HL-60 (cell line): ENCODE data around the gene SULT1B1.

Experiments
- DNase-seq, 2 experiments: peaks; one replicate each; pipeline ENCODE4 v3.0.0-alpha.2; 2010 to 2020; ENCODE audit warnings: low read depth in 1 of 2, low spot score in 1 of 2
- H3K27ac ChIP-seq: fragments of 250-450 bp; sonication (Bioruptor Pico); replicated peaks from 2 replicates; pipeline ENCODE4 v1.5.1; 2020; ENCODE audit warnings: mild to moderate bottlenecking, moderate library complexity
- H3K27me3 ChIP-seq: fragments of 250-450 bp; sonication (Bioruptor Pico); 2 replicates; pipeline ENCODE4 v1.5.1; 2021; ENCODE audit warnings: mild to moderate bottlenecking, moderate library complexity; ENCODE audit not compliant: insufficient read depth, poor library complexity, severe bottlenecking
- H3K4me3 ChIP-seq: replicated peaks from 2 replicates; pipeline ENCODE4 v1.5.1; 2011; ENCODE audit warnings: mild to moderate bottlenecking, control low read depth, low read length; ENCODE audit not compliant: insufficient read depth
- CTCF ChIP-seq: IDR thresholded peaks from one replicate; pipeline ENCODE4 v1.5.1; 2011; ENCODE audit warnings: low read length, control low read depth, inconsistent platforms; ENCODE audit not compliant: insufficient read depth
- GABPA ChIP-seq: IDR thresholded peaks from 2 replicates; pipeline ENCODE4 v1.6.1; 2012; ENCODE audit warnings: low read depth
- POLR2AphosphoS5 ChIP-seq: IDR thresholded peaks from 2 replicates; pipeline ENCODE4 v1.6.1; 2012; ENCODE audit warnings: low read depth
- REST ChIP-seq: IDR thresholded peaks from 2 replicates; pipeline ENCODE4 v1.6.1; 2012; ENCODE audit warnings: low read depth; ENCODE audit not compliant: insufficient replicate concordance
- SPI1 ChIP-seq: IDR thresholded peaks from 2 replicates; pipeline ENCODE4 v1.6.1; 2012; ENCODE audit warnings: low read depth, mild to moderate bottlenecking, borderline replicate concordance

Gene SULT1B1

GRCh38 chr4:69785211-69785831 lies 24.9 kb upstream of the SULT1B1 start:
- H3K27ac ChIP-seq: no peak overlapping the region
- no peak for DNase-seq

GRCh38 chr4:69782651-69783310 lies 22.4 kb upstream of the SULT1B1 start:
- Histone ChIP-seq H3K4me3 (no peak overlapping the region), H3K27ac (no peak overlapping the region), H3K27me3 (no peaks in the 10 kb centered on the region)
- no peak for DNase-seq
- TF ChIP-seq SPI1 (no peak), POLR2AphosphoS5 (no peak), CTCF (no peak), REST (no peak)

More at GRCh38 chr4:69785211-69785831, 24.9 kb upstream of the SULT1B1 start:
- no peak for TF ChIP-seq REST
- no peak for TF ChIP-seq SPI1
- TF ChIP-seq POLR2AphosphoS5: no peak
- TF ChIP-seq CTCF: no peak
- no peak for TF ChIP-seq GABPA
- Histone ChIP-seq H3K4me3 (no peak overlapping the region), H3K27me3 (no peaks in the 10 kb centered on the region)

GRCh38 chr4:69781458-69782418 lies 21.3 kb upstream of the SULT1B1 start:
- TF ChIP-seq SPI1 (no peak), CTCF (no peak), GABPA (no peak), POLR2AphosphoS5 (no peak), REST (no peak)
- H3K4me3 ChIP-seq: no peak overlapping the region
- no peak for DNase-seq
- no peak overlapping the region for H3K27ac ChIP-seq
- H3K27me3 ChIP-seq: no peaks in the 10 kb centered on the region
